Activated CD4-positive, alpha-beta T cell treated with anti-CD3 and anti-CD28 coated beads, Interleukin-2, amount 50 U/mL, for 1 hour (primary cell): Measurements from ENCODE around the gene CCNO.

ENCODE experiments used
- DNase-seq: peaks from one replicate; pipeline ENCODE4 v3.0.0-alpha.2; 2020

CCNO gene

GRCh38 chr5:55222092-55222984 is 11.1 kb downstream of the CCNO start:
- DNase-seq = no peak

DNA sequence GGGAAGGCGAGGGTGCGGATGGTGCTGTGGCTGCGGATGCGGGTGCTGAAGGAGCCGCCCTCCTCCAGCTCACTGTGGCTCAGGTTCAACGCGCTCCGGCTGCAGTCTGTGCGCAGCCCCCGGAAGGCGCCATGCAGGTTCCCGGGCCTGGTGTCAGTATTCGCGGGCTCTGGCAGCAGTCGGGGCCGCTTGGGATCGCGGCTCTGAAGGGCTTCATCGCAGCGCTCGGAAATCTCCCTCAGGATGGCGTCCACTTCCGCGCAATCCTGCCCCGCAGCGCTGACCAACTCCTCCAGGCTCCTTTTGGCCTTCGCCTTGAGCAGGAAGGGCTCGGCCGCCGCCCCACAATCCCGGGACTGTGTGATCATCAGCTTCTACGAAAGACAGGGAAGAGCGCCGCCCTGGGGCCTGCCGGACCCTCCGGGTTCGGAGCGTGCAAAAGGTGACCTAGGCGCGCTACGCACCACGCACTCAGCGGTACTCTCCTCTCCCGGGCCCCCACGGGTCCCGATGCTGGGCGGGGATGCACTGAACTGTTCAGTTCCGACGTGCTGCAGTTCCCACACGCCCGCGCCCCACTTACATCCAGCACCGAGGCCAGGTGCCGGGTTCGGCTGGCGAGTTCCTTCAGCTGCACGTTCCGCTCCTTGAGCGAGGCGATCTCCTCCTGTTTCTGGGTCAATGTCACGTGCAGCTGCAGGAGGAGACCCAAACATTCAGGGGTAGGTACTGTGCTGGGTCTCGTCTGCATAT is 12.8 kb downstream of the CCNO start:
- DNase-seq = no peak

DNA sequence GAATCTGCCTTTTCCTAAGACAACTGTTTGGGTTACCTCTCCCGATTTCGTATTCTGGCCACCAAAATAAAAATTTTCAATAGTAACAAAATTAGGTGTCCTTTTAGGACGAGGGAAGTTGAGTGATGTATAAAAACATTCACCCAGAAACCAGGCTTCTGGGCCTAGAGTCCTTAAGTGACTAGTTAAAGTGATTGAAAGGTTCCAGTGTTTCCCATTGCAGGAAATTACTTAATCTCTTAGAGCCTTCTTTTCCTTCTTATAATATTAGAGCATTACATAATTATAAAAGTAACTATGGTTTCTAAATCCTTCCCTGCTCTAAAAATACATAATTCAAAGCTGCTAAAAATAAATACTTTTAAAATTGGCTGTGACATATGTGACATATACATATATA is 13.6 kb downstream of the CCNO start:
- DNase-seq = no peak

GRCh38 chr5:55218967-55219366 is 14.4 kb downstream of the CCNO start:
- DNase-seq = no peak

GRCh38 chr5:55211184-55211874 is 22.1 kb downstream of the CCNO start:
- no peak for DNase-seq

GRCh38 chr5:55205001-55205400 is 28.4 kb downstream of the CCNO start:
- DNase-seq = no peak

- DNase-seq = no peak
These were observed 42.2 kb downstream of the CCNO start for GRCh38 chr5:55191165-55191564.

DNA sequence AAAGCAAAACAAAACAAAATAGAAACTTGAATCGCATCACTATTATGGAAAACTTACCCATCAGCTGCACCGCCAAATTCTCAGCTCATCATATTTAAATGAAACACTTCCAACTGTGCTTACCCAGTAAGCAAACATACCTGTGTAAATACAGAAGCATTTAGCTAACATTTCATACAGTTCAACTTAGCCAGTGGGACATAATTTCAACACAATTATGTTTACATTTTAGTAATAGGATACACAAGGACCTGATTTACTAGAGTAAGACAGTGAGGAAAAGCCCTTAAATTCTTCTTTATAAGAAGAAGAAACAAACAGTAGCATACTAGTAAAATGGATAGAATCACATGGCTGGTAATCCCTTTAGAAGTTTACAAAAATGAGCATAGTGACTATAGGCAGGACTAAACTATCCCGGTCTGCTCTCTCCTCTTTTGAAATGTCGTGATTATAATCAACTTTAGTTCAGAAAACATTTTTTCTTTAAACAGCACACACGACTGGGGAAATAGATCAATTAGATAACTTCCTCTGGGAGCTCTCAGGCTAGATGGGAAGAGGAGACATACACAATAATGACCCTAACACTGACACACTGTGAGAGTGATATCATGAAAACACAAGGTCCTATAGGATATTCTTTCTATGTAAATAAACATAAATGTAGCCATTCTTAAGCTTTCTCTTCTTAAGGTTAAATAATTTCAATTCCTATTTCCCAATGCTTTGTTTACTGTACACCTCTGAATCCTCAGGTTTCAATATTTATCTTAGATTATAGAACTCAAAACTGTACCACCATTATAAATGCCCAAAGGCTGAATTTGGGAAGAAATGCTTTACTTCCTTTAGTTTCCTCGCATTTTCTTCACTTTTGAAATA is 44.5 kb downstream of the CCNO start:
- DNase-seq = no peak

DNA sequence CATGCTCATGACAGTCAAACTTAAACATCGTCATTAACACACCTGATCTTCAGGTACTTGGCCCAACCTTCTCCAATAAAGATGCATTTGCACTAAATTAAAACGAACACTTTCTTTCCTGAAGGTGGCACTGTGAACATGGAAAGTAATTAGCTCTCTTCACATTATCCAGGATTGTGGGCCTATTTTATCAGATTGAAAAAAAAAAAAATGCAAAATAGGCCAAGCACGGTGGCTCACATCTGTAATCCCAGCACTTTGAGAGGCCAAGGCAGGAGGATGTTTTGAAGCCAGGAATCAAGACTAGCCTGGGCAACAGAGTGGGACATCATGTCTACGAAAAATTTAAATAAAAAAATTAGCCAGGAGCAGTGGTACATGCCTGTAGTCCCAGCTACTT is 46.0 kb downstream of the CCNO start:
- DNase-seq = no peak
